PFSK-1 (cell line): ENCODE results near the gene PREP.

Experiments
- FOXP2 ChIP-seq: optimal IDR thresholded peaks from 2 replicates; pipeline ENCODE3; 2011; ENCODE audit warnings: borderline replicate concordance, control low read depth, inconsistent platforms; ENCODE audit not compliant: insufficient read depth; ENCODE audit errors: extremely low read length, extremely low read depth
- POLR2AphosphoS5 ChIP-seq: IDR thresholded peaks from 2 replicates; pipeline ENCODE4 v1.6.1; 2012; ENCODE audit warnings: low read depth, mild to moderate bottlenecking, control low read depth, low read length, moderate library complexity
- REST ChIP-seq, 2 experiments: IDR thresholded peaks; 2 replicates each; pipeline versions ENCODE4 v1.6.1 to v1.8.0; 2011 to 2012; ENCODE audit warnings: low read depth in 2 of 2, low read length in 2 of 2, control low read depth in 1 of 2, inconsistent platforms in 1 of 2, mild to moderate bottlenecking in 1 of 2, moderate library complexity in 1 of 2; ENCODE audit not compliant: insufficient read depth in 1 of 2
- SIN3A ChIP-seq: IDR thresholded peaks from 2 replicates; pipeline ENCODE4 v1.6.1; 2012; ENCODE audit warnings: mild to moderate bottlenecking, low read length, moderate library complexity, borderline replicate concordance; ENCODE audit not compliant: insufficient read depth
- TAF1 ChIP-seq: IDR thresholded peaks from 2 replicates; pipeline ENCODE4 v1.6.1; 2012; ENCODE audit warnings: low read length, control low read depth, borderline replicate concordance; ENCODE audit not compliant: insufficient read depth

The PREP gene

GRCh38 chr6:105374010-105374420, 28.9 kb downstream of the PREP start:
- TF ChIP-seq REST (IDR thresholded peaks at IDR 0.05; ENCODE audit: insufficient read depth in 1 of 2, low read depth in 2 of 2, low read length in 2 of 2) (no peak), POLR2AphosphoS5 (no peak)

- no peak for TF ChIP-seq REST (IDR thresholded peaks at IDR 0.05; ENCODE audit: insufficient read depth in 1 of 2, low read depth in 2 of 2, low read length in 2 of 2)
- no peak for TF ChIP-seq POLR2AphosphoS5
- TF ChIP-seq SIN3A = no peak
- no peak for TF ChIP-seq FOXP2
- no peak for TF ChIP-seq TAF1
These were observed 29.4 kb downstream of the PREP start for GRCh38 chr6:105373481-105373880.

DNA sequence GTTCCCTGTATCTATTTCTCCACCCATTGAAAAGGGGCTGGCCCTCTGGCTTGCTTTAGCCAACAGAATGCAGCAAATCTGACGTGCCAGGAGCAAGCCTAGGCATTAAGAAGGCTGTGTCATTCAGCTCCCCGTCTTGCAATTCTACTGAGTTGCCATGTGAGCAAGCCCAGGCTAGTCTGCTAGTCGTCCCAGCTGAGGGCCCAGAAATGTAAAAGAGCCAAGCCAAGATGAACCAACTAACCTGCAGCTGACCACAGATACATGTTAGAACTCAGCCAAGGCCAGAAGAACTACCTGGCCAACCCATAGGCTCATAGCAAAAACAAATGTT, 30.1 kb downstream of the PREP start:
- TF ChIP-seq SIN3A = no peak
- no peak for TF ChIP-seq REST (IDR thresholded peaks at IDR 0.05; ENCODE audit: insufficient read depth in 1 of 2, low read depth in 2 of 2, low read length in 2 of 2)
- no peak for TF ChIP-seq TAF1
- TF ChIP-seq FOXP2 = no peak
- TF ChIP-seq POLR2AphosphoS5 = no peak

DNA sequence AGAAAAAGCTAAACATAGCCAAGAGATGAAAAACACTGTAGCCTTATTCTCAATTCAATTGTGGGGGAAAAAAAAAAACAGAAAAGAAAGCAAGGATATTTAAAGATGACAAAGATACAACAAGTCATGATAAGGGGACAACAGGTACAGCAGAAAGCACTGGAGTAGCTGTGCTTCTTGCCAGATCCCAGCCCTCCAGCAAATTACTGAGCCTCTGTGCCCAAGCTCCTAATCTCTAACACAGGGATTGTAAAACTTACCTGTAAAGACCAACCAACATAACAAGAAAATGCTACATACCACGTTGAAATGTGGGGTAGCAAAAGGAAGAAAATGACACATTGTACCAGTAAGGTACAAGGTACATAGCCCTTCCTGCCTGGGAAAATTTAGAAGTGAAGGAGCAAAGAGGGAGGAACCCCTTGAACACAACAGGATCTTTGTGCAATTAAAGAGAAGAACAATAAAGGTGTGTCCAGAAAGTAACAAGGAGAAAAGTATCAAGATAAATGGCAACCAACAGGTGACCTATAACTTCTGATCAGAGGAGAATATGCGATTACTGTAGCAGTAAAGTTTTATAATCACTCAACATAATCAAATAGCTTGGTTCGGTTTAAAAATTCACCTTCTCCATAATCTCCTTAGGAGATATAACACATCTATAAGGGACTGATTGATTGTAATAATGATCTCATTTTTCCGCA, 30.6 kb downstream of the PREP start:
- no peak for TF ChIP-seq REST (IDR thresholded peaks at IDR 0.05; ENCODE audit: insufficient read depth in 1 of 2, low read depth in 2 of 2, low read length in 2 of 2)

DNA sequence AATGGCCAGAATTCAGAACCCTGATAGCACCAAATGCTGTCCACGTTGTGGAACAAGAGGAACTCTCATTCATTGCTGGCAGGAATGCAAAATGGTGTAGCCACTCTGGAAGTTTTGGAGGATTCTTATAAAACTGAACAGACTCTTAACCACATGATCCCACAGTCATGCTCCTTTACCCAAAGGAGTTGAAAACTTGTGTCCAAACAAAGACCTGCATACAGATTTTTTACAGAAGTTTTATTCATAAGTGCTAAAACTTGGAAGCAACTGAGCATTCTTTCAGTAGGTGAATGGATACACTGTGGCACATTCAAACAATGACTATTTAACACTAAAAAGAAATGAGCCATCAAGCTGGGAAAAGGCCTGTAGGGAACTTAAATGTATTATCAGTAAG, 32.5 kb downstream of the PREP start:
- no peak for TF ChIP-seq REST (IDR thresholded peaks at IDR 0.05; ENCODE audit: insufficient read depth in 1 of 2, low read depth in 2 of 2, low read length in 2 of 2)
